Measurements from ENCODE around the gene PGBD2.

- TF ChIP-seq CTCF (IDR thresholded peaks at IDR 0.05) (no peak), ZFX (IDR thresholded peaks at IDR 0.05; ENCODE audit: borderline replicate concordance) (no peak)
Observed at GRCh38 chr1:248918131-248918530, 12.1 kb downstream of the PGBD2 start.
